Globus pallidus (tissue), 1 donor: ENCODE measurements around the gene GBF1.
"Not testable (repeated sequence)": the region's sequence is repeated elsewhere in the genome, so short reads cannot be mapped to it uniquely, and the experiment has no call there.

ENCODE experiments used
- DNase-seq: peaks from one replicate; pipeline ENCODE4 v3.0.0-alpha.2; 2015; ENCODE audit warnings: low spot score

GBF1 gene

DNA sequence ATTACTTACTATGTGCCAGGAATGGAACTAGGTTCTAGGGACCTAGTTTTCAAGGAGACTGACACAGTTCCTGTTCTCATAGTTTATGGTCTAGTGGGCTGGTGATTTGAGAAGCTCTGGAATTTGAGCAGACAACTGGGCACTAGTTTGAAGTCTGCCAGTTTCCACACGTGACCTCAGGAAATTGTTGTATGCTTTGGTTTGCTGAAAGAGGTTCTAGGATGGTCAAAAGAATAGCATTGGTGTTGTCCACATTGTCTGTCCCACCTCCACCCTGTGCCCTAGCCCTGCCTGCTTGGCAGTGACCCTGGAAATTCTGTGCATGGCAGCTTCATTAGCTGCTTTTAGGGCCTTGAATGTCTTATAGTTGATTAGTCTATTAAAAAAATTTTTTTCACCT is 28.7 kb downstream of the GBF1 start:
- no peak for DNase-seq

DNA sequence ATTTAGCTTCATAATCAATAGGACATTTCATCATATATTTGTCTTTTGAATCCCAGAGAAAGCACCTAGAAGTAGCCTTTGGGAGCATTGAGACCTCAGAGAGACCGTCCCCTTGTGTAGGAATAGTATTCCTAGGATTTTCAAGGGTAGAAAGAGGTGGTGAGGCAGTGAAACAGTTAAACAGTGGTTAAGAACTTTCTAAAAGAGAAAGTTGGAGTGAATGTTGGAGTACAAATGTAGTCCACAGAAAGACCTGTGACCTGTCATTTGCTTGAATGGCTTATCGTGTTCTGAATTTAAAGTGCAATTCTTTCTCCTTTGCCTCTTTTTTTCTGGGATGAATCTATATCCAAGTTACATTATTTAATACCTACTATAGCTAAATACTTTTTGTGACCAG is 30.0 kb downstream of the GBF1 start:
- no peak for DNase-seq

DNA sequence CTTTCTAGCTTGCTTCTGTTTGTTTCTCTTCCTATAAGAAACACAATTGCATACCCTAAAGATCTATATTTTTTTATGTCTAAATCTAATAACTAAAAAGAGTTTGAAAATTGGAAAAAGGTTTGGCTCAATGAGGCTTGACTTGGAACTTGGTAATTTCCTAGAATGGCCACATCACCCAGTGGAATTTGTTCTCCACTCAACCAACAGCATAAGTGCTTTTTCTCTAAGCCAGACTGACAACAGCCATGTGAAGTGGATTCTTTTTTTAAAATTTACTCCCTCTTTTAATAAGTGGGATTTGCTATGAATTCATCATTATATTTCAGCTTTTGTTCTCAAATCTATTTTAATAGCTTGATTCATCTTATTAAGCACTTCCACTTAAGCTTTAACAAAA is 33.8 kb downstream of the GBF1 start:
- no peak for DNase-seq

DNA sequence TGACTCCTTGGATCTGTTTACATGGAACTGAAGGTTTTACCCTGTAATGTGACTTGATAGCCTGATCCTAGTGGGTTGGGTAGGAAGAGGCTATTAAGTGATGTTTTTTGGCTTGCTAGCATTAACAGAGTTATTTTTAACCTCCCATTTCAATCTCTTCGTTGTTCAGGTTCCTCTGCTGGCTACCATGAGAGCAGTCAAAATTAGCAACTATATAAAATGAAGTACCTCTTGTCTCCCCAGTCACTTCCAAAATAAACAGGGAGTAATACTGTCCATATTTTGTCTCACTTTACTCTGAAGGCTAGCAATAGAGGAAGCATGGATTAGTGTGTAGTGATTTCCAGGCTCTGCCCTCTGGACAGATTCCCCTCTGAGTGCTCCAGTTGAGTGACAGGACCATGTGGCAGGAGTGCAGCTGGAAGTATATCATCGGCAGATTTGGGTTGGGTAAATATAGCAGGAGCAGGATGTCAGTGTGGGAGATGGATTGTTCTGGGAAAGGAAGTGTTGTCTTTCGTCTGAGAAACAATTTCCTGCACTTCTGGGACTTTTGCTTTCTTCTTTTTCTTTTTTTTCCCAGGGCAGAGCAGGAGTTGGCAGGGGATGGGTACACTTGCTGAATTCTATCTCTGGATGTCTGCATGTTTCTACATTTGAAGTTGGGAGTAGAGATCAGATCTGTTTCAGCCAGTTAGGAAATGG is 35.2 kb downstream of the GBF1 start:
- DNase-seq, result peak; percentile 10

DNA sequence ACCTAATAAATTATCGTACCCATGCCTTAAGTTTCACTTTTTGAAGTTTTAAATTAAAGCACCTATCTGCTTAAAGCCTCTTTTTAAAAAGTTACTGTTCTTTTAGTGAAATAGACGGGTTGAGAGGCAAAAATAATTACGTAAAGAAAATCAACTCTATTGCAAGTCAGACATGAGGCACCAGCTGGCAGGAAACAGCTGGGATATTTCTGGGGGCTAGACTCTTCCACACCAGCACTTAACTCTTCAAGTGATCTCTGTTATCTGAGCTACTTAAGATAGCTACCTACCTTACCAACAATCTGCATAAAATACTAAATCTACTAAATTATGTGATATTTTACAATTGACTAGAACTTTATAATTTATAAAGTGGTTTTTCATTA is 35.8 kb downstream of the GBF1 start:
- no peak for DNase-seq

DNA sequence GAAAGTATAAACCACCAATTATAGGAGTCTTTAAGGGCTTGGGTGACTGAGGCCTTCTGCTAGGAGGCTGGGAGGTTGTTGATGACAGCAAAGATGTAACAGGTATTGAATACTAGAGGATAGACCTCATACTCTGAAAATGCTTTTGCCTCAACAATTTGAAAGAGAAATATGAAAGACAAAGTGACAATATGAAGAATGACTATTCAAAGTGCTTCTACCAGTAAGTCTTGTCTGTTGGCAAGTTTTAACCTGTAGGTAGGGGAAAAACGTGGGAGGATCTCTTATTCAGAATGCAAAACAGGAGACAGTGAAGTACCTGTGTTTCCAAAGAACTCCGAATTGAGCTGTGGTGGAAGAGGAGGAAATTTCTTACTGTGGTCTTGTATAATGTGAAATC is 38.2 kb downstream of the GBF1 start:
- no peak for DNase-seq

DNA sequence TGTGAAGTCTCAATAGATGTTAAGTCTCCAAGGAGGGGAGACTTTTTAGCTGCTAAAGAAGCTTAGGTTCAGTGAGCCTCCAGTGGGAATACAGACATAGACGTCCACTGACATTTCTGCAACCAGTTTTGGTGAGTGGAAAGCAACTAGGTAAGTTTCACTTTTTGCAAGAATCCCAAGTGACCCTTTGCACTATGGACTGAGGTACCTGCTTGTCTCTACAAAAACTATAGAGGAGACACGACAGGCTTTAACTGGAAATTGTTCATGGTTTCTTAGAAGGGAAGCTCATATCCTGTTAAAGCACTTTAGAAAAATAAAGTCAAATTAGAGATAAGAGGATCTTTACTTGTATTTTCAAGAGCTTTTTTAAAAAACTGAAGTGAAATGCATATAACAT is 38.6 kb downstream of the GBF1 start:
- no peak for DNase-seq

DNA sequence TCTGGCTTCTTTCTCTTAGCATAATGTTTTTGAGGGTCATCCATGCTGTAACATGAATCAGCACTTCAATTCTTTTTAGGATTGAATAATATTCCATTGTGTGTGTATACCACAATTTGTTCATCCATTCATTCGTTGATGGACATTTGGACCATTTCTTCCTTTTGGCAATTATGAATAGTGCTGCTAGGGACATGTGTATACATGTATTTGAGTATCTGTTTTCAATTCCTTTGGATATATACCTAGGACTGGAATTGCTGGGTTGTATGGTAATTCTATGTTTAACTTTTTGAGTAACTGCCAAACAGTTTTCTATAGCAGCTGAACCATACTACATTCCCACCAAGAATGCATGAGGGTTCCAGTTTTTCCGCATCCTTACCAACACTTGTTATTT is 39.2 kb downstream of the GBF1 start:
- no peak for DNase-seq

DNA sequence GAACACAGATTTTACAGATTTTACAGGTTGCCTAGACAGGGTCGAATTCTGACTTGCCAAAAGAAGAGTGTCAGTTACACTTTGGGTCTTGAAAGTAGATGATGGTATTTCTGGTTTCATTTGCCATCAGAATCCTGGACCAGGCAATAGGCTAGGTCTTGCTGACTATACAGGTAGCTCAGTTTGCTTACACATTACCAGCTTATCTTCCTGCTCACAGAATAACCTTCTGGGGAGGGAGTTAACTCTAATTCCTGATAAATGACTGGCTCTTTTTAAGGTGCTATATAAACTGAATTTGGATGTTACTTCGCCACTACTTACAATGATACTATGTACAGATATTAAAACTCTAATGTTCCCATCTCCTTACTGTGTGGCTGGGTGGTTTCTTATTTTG is 39.8 kb downstream of the GBF1 start:
- no peak for DNase-seq

DNA sequence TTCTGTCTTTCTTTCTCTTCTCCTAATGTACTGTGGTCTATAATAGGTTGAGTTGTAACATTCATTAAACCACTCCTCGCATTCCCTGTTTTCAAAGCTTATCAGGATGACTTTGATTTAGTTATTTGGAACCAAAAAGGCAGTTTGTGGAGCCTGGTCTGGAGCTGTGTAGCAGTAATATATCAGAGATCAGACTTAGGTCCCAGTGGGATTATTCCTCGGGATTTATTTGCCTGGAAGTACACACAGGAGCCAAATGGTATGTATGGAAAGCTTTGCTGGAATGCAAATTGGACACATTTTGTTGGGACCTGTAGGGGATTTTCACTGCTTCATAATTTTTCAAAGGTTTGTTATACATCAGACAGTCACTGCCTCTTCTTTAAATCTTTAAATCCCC is 40.9 kb downstream of the GBF1 start:
- no peak for DNase-seq

DNA sequence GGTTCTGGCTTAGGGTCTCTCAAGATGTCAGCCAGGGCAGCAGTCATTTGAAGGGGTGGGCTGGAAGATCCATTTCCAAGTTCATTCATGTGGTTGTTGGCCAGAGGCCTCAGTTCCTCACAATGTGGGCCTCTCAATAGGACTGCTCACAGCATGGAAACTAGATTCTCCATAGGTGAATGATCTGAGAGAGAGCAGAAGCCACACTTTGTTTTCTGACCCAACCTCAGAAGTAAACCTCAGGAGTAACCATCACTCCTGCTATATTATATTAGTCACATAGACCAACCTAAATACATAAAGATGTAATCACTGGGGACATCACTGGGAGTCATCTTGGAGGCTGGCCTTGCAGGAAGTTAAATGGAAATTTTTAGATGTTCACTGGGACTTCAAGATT is 42.2 kb downstream of the GBF1 start:
- no peak for DNase-seq

DNA sequence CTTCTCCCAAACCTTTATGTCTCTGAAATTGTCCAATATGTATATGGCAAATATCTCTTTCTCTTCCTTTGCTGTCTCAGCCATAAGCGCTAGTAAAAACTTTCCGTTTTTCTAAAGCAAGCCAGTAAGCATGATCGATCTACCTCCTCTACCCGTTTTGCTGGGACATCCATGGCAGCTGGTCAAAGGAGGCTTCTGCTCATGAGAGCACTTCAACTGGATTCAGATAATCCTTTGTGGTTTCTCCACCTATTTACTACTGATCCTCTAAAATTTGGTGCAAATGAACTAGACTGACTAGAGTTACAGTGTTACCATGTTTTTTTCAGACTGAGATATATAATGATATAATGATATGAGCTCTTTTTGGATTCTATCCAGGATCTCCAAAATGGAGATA is 42.7 kb downstream of the GBF1 start:
- no peak for DNase-seq

DNA sequence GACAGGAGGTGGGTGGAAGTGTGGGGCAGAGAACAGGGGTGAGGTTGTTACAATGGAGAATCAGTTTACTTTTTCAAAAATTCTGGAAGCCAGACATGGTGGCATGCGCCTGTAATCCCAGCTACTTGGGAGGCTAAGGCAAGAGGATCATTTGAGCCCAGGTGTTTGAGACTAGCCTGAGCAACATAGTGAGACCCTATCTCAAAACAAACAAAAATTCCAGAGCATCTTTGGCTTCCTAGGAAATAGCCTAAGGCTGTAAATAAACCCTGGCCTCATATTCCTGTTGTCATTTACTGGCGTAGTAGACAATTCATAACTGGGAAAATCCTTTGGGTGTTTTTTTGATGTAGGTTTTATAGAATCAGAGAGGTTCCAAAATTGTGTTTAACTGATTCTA is 44.0 kb downstream of the GBF1 start:
- DNase-seq, result no peak

DNA sequence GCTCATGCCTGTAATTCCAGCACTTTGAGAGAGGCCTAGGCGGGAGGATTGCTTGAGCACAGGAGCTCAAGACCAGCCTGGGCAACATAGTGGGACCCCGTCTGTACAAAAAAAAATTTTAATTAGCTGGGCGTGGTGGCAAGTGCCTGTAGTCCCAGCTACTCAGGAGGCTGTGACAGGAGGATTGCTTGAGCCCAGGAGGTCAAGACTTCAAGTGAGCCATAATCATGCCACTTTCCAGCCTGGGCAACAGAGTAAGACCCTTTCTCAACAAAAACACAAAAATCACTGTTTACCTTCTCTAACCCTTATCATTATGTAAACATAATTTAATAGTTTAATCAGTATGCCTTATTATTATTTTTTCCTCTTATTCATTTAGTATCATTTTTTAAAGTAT is 44.5 kb downstream of the GBF1 start:
- DNase-seq, result no peak

DNA sequence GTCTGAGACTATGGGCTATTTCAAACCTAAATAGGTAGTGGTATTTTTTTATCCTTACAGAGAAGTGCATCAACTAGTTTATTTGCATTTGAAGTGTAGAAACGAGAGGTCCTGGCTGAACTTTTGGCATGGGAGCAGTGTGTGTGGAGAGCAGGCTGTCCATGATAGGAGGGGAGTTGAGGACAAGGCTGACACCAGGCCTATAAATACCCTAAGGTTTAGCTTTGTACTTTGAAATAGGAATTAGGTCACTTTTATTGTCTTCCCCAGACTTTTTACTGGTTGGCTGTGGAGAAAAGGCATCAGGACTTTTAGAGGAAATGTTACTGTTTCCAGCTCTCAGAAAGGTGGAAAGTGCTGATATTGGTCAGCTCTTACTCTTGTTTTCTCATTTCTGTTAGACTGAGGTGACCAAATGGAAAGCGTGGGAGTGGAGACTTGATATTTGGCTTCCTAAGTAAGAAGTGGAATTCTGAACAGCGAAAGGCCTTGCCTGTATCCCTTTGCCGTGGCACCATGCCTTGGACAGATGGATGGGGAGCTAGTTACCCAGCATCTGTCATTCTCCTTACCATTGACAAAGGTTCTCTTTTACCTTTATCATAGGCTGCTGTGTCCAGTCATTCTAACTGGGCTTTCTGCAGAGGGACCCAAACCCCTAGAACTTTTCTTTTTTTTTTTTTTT is 46.0 kb downstream of the GBF1 start:
- no peak for DNase-seq

DNA sequence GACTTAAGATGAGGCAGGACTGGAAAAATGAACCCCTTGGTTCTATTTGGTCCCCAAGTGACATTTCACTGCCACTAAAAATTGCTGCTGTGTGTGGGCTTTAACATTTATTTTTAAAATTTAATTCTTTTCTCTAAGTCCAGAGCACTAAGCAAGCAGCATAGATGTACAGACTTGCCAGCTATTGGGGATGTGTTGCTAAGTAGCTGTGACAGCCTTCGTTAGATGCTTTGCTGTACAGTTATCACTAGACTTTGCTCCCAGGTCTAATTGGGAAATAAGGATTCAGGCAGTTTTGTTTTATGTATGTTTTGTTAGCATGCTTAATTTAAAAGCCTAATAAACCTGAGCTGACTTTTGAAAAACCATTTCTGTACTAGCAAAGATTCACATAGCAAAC is 51.8 kb downstream of the GBF1 start:
- no peak for DNase-seq

DNA sequence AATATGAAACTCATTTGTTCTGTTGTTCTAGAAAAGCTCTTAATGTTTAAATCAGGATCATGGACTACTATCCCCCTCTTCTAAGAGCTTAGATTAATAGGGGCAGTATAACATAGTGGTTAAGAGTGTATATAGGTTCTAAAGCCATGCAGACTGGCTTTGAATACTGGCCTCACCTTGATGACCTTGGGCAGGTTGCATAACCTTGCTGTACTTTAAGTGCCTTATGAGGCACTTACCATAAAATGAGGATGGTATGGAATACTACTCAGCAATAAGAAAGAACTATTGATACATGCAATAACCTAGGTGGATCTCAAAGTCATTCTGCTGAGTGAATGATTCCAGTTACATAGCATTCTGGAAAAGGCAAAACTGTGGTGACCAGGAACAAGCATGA is 53.6 kb downstream of the GBF1 start:
- no peak for DNase-seq

DNA sequence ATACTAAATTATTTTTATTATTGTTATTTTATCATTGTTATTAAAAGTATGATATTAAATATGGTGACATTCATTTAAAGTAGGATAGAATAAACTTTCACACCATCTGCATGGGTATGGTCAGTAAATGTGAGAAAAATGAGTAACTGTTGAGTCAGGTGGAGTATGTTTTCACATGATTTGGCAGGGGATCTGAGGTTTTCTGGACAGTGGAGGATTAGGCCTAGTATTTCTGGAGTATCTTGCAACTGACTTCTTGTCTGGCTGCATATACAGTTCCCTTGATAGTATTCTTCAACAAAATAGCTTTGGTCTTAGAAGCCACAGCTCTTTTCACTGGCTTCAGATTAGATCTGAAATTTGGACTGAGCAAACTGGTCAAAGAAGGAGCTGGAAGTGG is 54.5 kb downstream of the GBF1 start:
- DNase-seq, result no peak

DNA sequence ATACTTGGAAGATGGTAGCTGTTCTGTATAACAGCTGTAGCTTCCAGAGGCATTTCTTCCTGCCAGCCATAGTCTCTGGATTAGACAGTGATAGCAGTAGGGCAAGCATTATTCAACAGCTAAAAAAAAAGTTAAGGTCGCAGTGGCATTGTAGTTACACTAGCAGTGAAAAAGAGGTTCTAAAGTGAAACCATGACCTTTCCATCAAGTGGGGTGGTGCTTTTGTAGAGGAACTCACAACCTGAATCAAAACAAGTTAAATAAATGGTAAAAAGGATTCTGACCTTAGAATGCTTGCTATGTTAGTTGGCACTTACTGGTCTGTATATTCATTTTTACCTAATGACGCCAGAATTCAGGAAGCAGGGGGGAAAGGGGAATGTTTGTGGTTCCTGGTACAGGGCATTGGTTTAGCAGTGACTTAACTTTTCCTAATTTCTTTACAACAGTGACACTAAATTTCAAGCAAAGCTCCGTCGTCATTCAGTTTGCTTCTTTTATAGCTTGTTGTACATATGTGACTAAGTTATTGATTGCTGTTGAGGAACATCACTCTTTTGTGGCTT is 55.0 kb downstream of the GBF1 start:
- no peak for DNase-seq

DNA sequence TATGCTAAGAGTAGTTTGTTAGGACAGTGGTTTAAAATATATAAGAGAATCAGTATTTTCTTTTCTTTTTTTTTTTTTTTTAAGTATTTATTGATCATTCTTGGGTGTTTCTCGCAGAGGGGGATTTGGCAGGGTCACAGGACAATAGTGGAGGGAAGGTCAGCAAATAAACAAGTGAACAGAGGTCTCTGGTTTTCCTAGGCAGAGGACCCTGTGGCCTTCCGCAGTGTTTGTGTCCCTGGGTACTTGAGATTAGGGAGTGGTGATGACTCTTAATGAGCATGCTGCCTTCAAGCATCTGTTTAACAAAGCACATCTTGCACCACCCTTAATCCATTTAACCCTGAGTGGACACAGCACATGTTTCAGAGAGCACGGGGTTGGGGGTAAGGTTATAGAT is 55.6 kb downstream of the GBF1 start:
- DNase-seq, result not testable (repeated sequence)

DNA sequence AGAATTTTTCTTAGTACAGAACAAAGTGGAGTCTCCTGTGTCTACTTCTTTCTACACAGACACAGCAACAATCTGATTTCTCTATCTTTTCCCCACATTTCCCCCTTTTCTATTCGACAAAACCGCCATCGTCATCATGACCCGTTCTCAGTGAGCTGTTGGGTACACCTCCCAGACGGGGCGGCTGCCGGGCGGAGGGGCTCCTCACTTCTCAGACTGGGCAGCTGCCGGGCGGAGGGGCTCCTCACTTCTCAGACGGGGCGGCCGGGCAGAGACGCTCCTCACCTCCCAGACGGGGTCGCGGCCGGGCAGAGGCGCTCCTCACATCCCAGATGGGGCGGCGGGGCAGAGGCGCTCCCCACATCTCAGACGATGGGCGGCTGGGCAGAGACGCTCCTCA is 56.0 kb downstream of the GBF1 start:
- DNase-seq, result not testable (repeated sequence)

DNA sequence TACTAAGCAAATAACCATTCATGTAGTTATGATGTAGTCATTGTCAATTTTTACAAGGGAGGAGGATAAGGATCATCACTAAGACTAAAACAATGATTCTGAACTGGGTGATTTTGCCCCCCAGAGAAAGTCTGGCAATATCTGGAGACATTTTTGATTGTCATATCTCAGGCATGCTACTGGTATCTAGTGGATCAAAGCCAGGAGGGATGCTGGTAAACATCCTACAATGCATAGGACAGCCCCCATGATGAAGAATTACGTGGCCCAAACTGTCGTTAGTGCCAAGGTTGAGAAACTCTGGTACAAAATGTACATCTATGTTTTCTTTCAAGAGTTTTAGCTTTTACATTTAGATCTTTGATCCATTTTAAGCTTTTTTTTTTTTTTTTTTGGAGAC is 57.3 kb downstream of the GBF1 start:
- no peak for DNase-seq

DNA sequence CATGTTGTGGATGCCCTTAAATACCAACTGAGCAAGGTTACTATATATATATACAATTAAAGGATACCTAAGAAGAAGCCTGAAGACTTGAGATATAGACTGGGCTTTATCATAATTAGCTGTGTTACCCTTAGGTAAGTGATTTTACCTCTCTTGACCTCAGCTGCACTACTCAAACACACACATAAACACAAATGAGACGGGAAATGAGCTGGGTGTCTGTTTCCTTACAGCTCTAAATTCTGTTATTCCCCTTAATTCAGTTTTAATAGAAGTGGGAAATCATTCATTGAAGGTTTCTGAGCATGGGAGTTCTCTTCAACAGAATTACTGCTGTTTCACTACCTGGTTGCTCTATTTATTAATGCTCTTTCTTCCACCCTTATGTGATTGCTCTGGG is 60.7 kb downstream of the GBF1 start:
- no peak for DNase-seq

DNA sequence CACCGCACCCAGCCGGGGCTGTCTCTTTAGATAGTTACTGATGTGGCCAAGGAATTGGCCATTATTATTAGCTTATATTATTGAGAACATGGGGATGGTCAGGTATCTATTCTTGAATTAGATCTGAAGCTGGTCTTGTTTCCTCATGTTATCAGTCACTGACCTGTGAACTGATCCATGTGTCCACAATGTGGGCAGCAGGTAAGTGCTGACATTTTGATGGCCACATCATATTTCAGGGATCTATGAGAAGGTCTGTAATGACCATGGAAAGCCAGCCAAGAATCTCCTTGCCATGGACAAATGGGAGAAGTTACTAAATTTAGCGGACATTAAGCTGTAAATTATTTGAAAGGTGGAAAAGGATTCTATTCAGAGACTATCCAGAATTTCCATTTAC is 61.4 kb downstream of the GBF1 start:
- DNase-seq, result no peak
